Esophagus muscularis mucosa (tissue), 4 donors: Measurements from ENCODE around the gene TSPO. TPM values are rescaled to one million over a fixed set of nuclear protein-coding genes. Genes with fewer than 3 reads are reported as not detected.

ENCODE experiments used
- DNase-seq: peaks from one replicate; pipeline ENCODE4 v3.0.0-alpha.2; 2017; ENCODE audit errors: extremely low spot score
- H3K27ac ChIP-seq, 4 donors: fragments of 200-600 bp; sonication (generic); replicated peaks in 1 of 4; 1 replicate in 3 of 4; 2 replicates in 1 of 4; pipeline ENCODE4 v1.5.1; 2016 to 2019; ENCODE audit warnings: mild to moderate bottlenecking in 1 of 4
- H3K27me3 ChIP-seq, 4 donors: fragments of 200-600 bp; sonication (generic); one replicate each; pipeline versions ENCODE4 v1.5.1 to v1.6.0; 2016 to 2019
- H3K36me3 ChIP-seq, 4 donors: fragments of 200-600 bp; sonication (generic); one replicate each; pipeline ENCODE4 v1.5.1; 2016 to 2019
- H3K4me1 ChIP-seq, 4 donors: fragments of 200-600 bp; sonication (generic); one replicate each; pipeline ENCODE4 v1.5.1; 2016 to 2019
- H3K4me3 ChIP-seq, 4 donors: fragments of 200-600 bp; sonication (generic); 1 replicate in 2 of 4; 2 replicates in 2 of 4; pipeline ENCODE4 v1.5.1; 2016 to 2019; ENCODE audit warnings: mild to moderate bottlenecking in 4 of 4, moderate library complexity in 1 of 4
- H3K9me3 ChIP-seq, 4 donors: fragments of 200-600 bp; sonication (generic); 1 replicate in 3 of 4; 2 replicates in 1 of 4; pipeline ENCODE4 v1.5.1; 2016 to 2019
- EP300 ChIP-seq: sonication (generic); formaldehyde crosslinking; IDR thresholded peaks from one replicate; pipeline ENCODE4 v1.6.1; 2017; ENCODE audit warnings: antibody characterized with exemption
- POLR2A ChIP-seq: fragments of 450-650 bp; IDR thresholded peaks from one replicate; pipeline ENCODE4 v1.6.1; 2017; ENCODE audit warnings: antibody characterized with exemption, moderate library complexity, mild to moderate bottlenecking, low read depth
- POLR2AphosphoS5 ChIP-seq, 2 donors: sonication (generic); formaldehyde crosslinking; IDR thresholded peaks; one replicate each; pipeline ENCODE4 v1.6.1; 2017; ENCODE audit warnings: antibody characterized with exemption in 2 of 2
- WGBS: methylation state at CpG from one replicate; pipeline ENCODE4 v1.1.5; 2018; 5-methylcytosine and 5-hydroxymethylcytosine counted together
- intact Hi-C: fragments of 100-400 bp; cut with DNase I; formaldehyde crosslinking; loops from one replicate; pipeline ENCODE4 v1.15.1; 2023
- total RNA-seq, 4 donors: library from RNA; depleted of rRNA; stranded (reverse); fragments of >200 nt; gene quantifications; one replicate each; pipeline versions ENCODE4 v1.1.0 to v1.2.1, GENCODE V29; 2016
- TF ChIP-seq, protein P1 (sequence below), 3 experiments: fragments of 200-600 bp in 2 of 3; fragments of 450-650 bp in 1 of 3; sonication (generic) in 2 of 3; IDR thresholded peaks; one replicate each; pipeline ENCODE4 v1.5.1; 2017 to 2019; ENCODE audit warnings: antibody characterized with exemption in 3 of 3, mild to moderate bottlenecking in 2 of 3, moderate library complexity in 1 of 3

Gene TSPO
- total RNA-seq, 4 donors from 2014 or later: 172 to 191 (median 182) TPM

DNA sequence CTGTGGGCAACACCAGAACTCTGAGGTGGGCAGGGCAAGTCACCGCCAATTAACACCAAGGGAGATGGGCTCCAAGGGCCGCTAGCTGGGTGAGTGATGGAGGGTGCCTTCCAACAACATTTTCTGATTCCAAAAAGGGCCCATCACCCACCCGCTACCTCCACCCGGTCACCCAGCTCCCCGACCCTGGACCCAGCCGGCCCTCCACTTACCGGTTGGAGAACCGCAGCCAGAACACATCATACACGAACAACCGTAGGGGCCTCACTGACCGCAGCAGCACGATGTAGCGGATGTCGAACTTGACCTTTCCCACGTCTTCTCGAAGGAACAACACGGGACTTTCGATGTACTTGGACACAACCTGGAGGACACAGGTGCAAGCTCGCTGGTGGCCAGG, 20.8 kb downstream of the TSPO start:
- Histone ChIP-seq H3K27me3 (no peaks in the 10 kb centered on the region), H3K9me3 (no peaks in the 10 kb centered on the region), H3K27ac (no peak overlapping the region), H3K36me3 (peaks cover 44 to 97% (median 88%) of the 10 kb centered on the region in 4 donors), H3K4me1 (no peaks in the 10 kb centered on the region), H3K4me3 (no peak overlapping the region)
- WGBS: 92% methylated on average over 19 of the region's 19 CpGs
- no peak for DNase-seq
- intact Hi-C loops: no loop called here
- TF ChIP-seq, protein P1, sequence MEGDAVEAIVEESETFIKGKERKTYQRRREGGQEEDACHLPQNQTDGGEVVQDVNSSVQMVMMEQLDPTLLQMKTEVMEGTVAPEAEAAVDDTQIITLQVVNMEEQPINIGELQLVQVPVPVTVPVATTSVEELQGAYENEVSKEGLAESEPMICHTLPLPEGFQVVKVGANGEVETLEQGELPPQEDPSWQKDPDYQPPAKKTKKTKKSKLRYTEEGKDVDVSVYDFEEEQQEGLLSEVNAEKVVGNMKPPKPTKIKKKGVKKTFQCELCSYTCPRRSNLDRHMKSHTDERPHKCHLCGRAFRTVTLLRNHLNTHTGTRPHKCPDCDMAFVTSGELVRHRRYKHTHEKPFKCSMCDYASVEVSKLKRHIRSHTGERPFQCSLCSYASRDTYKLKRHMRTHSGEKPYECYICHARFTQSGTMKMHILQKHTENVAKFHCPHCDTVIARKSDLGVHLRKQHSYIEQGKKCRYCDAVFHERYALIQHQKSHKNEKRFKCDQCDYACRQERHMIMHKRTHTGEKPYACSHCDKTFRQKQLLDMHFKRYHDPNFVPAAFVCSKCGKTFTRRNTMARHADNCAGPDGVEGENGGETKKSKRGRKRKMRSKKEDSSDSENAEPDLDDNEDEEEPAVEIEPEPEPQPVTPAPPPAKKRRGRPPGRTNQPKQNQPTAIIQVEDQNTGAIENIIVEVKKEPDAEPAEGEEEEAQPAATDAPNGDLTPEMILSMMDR (IDR thresholded peaks at IDR 0.05): no peak
- TF ChIP-seq POLR2AphosphoS5 (IDR thresholded peaks at IDR 0.05): no peak
- TF ChIP-seq POLR2A: no peak
- no peak for TF ChIP-seq EP300

DNA sequence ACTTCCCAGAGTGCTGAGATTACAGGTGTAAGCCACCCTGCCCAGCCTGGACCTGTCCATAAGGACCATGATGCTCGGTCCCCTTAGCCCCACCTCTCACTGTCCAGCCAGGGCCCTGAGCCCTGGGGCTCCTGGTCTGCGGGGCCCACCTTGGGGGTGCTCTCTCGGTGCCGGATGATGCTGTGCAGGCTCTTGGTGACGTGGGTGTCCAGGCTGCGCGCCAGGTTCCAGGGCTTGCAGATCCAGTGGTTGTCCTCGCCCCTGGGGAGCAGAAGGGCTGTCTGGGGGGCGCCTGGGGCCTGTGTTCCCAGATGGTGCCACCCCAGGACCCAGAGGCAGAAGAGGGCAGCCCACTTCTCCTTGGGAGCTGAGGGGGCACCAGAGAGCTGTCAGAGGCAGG, 22.2 kb downstream of the TSPO start:
- WGBS: 100% methylated on average over 3 of the region's 9 CpGs
- Histone ChIP-seq H3K36me3 (peaks cover 36 to 97% (median 81%) of the 10 kb centered on the region in 4 donors), H3K9me3 (no peaks in the 10 kb centered on the region), H3K27me3 (no peaks in the 10 kb centered on the region), H3K27ac (no peak overlapping the region), H3K4me3 (no peak overlapping the region), H3K4me1 (no peaks in the 10 kb centered on the region)
- no peak for TF ChIP-seq POLR2A
- TF ChIP-seq, protein P1 (IDR thresholded peaks at IDR 0.05): no peak
- intact Hi-C loops: no loop called here
- DNase-seq: no peak

DNA sequence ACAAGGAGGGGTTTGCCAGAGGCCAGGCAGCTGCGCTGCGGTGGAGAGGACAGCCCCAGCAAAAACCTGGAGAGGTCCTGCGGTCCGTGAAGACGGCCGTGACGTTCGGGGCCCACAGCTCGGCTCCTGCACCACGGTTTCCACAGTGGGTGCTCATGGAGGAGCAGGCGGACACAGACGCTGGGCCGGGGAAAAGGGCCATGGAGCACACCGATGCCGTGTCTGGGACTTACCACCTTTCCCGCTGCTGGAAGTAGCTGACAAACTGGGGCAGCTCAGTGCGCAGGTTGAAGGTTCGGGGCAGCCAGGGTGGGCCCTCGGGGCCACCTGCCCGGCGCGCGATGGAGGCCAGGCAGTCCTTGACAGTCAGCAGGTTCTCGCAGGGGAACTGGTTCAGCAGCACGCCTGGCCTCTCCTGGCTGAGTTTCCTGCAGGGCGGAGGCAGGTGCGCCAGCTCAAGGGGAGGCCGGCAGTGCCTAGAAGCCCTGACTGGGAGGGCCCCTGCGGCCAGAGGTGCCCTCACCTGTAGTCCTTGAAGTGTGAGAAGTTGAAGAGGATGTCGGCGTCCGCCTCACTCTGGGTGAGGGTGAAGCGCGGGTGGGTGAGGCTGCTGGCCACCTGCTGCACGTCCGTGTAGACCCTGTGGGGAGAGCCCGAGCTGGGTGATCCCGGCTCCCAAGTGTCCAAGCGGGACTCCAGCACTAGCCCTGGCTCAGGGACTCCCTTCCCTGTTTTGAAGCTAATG, 22.8 kb downstream of the TSPO start:
- Histone ChIP-seq H3K27me3 (no peaks in the 10 kb centered on the region), H3K4me1 (no peaks in the 10 kb centered on the region), H3K27ac (no peak overlapping the region), H3K36me3 (peaks cover 41 to 98% (median 83%) of the 10 kb centered on the region in 4 donors), H3K9me3 (no peaks in the 10 kb centered on the region), H3K4me3 (no peak overlapping the region)
- TF ChIP-seq POLR2AphosphoS5 (IDR thresholded peaks at IDR 0.05): no peak
- no peak for TF ChIP-seq POLR2A
- no peak for TF ChIP-seq EP300
- TF ChIP-seq, protein P1 (IDR thresholded peaks at IDR 0.05): no peak
- intact Hi-C loops: no loop called here
- 96% methylated on average over 23 of the region's 39 CpGs for WGBS
- DNase-seq: no peak

DNA sequence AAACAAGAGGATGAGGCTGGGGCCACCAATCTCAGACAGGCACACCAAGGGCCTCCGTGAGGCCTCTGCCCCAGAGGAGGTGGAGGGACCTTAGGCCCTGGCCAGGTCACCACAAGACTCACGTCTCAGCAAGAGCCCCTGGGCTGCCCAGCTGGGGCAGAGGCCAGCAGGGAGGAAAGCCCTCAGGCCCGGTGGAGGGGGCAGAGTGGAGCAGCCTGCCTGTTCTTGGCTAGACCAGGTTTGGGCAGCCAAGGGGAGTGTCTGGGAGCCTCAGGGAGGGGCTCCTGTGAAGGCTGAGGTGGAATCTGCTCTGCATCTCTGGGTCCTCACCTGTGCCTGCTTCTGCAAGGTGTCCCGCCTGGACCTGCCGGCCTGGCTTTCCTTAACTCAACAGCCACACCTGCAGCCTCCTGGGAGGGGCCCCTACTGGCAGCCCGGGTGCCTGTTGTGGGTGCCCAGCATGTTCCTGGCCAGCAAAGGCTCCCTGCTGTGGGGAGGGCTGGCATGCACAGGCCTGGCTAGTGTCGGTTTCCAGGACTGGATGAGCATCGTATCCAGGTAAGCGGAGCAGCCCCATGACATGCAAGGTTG, 23.7 kb downstream of the TSPO start:
- no peak for DNase-seq
- 100% methylated on average over 4 of the region's 9 CpGs for WGBS
- TF ChIP-seq EP300: no peak
- no peak for TF ChIP-seq POLR2AphosphoS5 (IDR thresholded peaks at IDR 0.05)
- TF ChIP-seq POLR2A: no peak
- TF ChIP-seq, protein P1 (IDR thresholded peaks at IDR 0.05): no peak
- Histone ChIP-seq H3K27me3 (no peaks in the 10 kb centered on the region), H3K36me3 (peaks cover 47 to 98% (median 83%) of the 10 kb centered on the region in 4 donors), H3K4me3 (no peak overlapping the region), H3K4me1 (no peaks in the 10 kb centered on the region), H3K27ac (no peak overlapping the region), H3K9me3 (no peaks in the 10 kb centered on the region)
- intact Hi-C loops: no loop called here
